WI38 (cell line): ENCODE measurements around the gene ENTPD1.
"Not testable (repeated sequence)": the region's sequence is repeated elsewhere in the genome, so short reads cannot be mapped to it uniquely, and the experiment has no call there.

Source experiments
- H3K4me3 ChIP-seq: 2 replicates; pipeline ENCODE4 v1.5.1; 2011; ENCODE audit warnings: low read depth, mild to moderate bottlenecking, control low read depth, low read length
- CTCF ChIP-seq: IDR thresholded peaks from 2 replicates; pipeline ENCODE4 v1.5.1; 2012; ENCODE audit warnings: low read depth, mild to moderate bottlenecking, control low read depth, low read length

Gene ENTPD1

GRCh38 chr10:95877881-95878280 lies 121.9 kb downstream of the ENTPD1 start:
- H3K4me3 ChIP-seq, result no peak overlapping the region
- TF ChIP-seq CTCF, result no peak

GRCh38 chr10:95880704-95881103 lies 124.7 kb downstream of the ENTPD1 start:
- TF ChIP-seq CTCF, result no peak
- H3K4me3 ChIP-seq, result no peak overlapping the region

- H3K4me3 ChIP-seq, result no peak overlapping the region
- TF ChIP-seq CTCF, result no peak
Measured at GRCh38 chr10:95881316-95881715, 125.4 kb downstream of the ENTPD1 start.

DNA sequence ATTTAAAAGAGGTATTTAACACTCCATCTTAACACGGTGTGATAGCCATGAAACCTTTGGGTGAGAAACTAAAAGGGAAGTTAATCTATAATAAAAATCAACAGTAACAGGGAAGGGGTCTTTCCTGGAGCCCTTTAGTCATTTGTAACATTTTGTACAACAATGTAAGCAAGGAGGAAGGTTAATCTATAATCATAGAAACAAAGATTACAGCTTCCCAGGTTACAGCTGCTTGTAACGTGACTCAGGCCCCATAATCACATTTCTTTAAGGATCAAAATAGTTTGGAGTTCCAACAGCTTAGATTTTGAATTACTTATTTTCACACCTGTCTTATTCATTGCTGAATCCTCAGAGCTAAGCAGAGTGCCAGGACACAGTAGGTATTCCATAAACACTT lies 133.9 kb downstream of the ENTPD1 start:
- no peak for TF ChIP-seq CTCF

GRCh38 chr10:95896071-95896850 lies 140.3 kb downstream of the ENTPD1 start:
- no peak overlapping the region for H3K4me3 ChIP-seq
- no peak for TF ChIP-seq CTCF

More for the DNA sequence above, 133.9 kb downstream of the ENTPD1 start:
- H3K4me3 ChIP-seq, result no peak overlapping the region

DNA sequence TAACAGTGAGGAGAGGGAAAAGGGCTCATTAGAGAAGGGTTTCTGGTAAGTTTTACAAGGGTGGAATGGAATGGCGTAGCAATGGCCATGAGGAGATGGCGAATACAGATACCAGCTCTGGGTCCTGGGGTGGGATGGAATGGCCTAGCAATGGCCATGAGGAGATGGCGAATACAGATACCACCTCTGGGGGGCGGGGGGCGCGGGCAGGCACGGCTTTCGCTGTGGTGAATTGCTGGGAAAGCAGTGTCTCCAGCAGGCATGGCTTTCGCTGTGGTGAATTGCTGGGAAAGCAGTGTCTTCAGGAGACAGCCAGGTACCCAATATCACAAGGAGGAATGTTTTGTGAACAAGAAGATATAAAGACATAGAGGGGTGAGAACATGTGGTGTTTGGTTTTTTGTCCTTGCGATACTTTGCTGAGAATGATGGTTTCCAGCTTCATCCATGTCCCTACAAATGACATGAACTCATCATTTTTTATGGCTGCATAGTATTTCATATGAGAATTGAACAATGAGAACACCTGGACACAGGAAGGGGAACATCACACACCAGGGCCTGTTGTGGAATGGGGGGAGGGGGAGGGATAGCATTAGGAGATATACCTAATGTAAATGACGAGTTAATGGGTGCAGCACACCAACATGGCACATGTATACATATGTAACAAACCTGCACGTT lies 150.1 kb downstream of the ENTPD1 start:
- not testable (repeated sequence) for H3K4me3 ChIP-seq

GRCh38 chr10:95906677-95907455 lies 150.9 kb downstream of the ENTPD1 start:
- TF ChIP-seq CTCF, result no peak
- H3K4me3 ChIP-seq, result peak overlapping the region; percentile 77
